ENCODE data around the gene GRIN3B.
A peak's percentile ranks its signal among the peaks of the same experiment; 100 is the strongest.

GRIN3B gene

GRCh38 chr19:966485-967088 lies 33.6 kb upstream of the GRIN3B start:
- H3K4me3 ChIP-seq (ENCODE audit: low read length), result no peak overlapping the region
- TF ChIP-seq CTCF (IDR thresholded peaks at IDR 0.05; ENCODE audit: insufficient read depth, low read depth, low read length, missing control alignments), result no peak
- DNase-seq (ENCODE audit: low read depth), result no peak

- no peak for DNase-seq (ENCODE audit: low read depth)
- no peak overlapping the region for H3K4me3 ChIP-seq (ENCODE audit: low read length)
- TF ChIP-seq CTCF (IDR thresholded peaks at IDR 0.05; ENCODE audit: insufficient read depth, low read depth, low read length, missing control alignments), result peak; percentile 60
Measured at GRCh38 chr19:970695-971094, 29.5 kb upstream of the GRIN3B start.

- H3K4me3 ChIP-seq (ENCODE audit: low read length), result no peak overlapping the region
- no peak for TF ChIP-seq CTCF (IDR thresholded peaks at IDR 0.05; ENCODE audit: insufficient read depth, low read depth, low read length, missing control alignments)
- no peak for DNase-seq (ENCODE audit: low read depth)
Measured at GRCh38 chr19:971795-972194, 28.4 kb upstream of the GRIN3B start.

- DNase-seq (ENCODE audit: low read depth), result no peak
- no peak for TF ChIP-seq CTCF (IDR thresholded peaks at IDR 0.05; ENCODE audit: insufficient read depth, low read depth, low read length, missing control alignments)
- H3K4me3 ChIP-seq (ENCODE audit: low read length), result no peak overlapping the region
Measured at GRCh38 chr19:972281-972680, 27.9 kb upstream of the GRIN3B start.

GRCh38 chr19:973726-974563 lies 26.3 kb upstream of the GRIN3B start:
- no peak overlapping the region for H3K4me3 ChIP-seq (ENCODE audit: low read length)
- TF ChIP-seq CTCF (IDR thresholded peaks at IDR 0.05; ENCODE audit: insufficient read depth, low read depth, low read length, missing control alignments), result no peak
- DNase-seq (ENCODE audit: low read depth), result no peak

- no peak for DNase-seq (ENCODE audit: low read depth)
- no peak for TF ChIP-seq CTCF (IDR thresholded peaks at IDR 0.05; ENCODE audit: insufficient read depth, low read depth, low read length, missing control alignments)
- no peak overlapping the region for H3K4me3 ChIP-seq (ENCODE audit: low read length)
Measured at GRCh38 chr19:974564-975257, 25.5 kb upstream of the GRIN3B start.
